RWPE1 (cell line): Measurements from ENCODE around the gene AGAP1.

Experiments
- CTCF ChIA-PET: fragments of 350-600 bp; sonication (Branson Sonifier 250); formaldehyde crosslinking; extraction: SDS; loops from one replicate; lab custom pipeline; 2021; lab: Yijun Ruan, JAX
- POLR2A ChIA-PET: fragments of 400-600 bp; formaldehyde crosslinking; extraction: SDS; loops from one replicate; lab custom pipeline; 2020; ENCODE audit warnings: antibody characterized with exemption; ENCODE audit not compliant: low non-redundant PET; lab: Yijun Ruan, JAX
- DNase-seq: peaks from one replicate; pipeline ENCODE4 v3.0.0; 2012; ENCODE audit warnings: low spot score
- H3K27ac ChIP-seq: fragments of 450-650 bp; 2 replicates; pipeline ENCODE4 v1.5.1; 2017
- TF ChIP-seq, protein P1 (sequence below): fragments of 450-650 bp; conservative IDR thresholded peaks from 2 replicates; pipeline ENCODE4 v1.5.1; 2017; ENCODE audit warnings: low read depth, mild to moderate bottlenecking

Gene AGAP1

GRCh38 chr2:236107942-236108625 is 614.2 kb downstream of the AGAP1 start:
- ChIA-PET CTCF (interaction anchor here (0.6 kb wide), 1 partner anchor 243 kb away, joined by 3 read pairs; no protein-coding TSS in a partner anchor), POLR2A (no interaction called here)
- TF ChIP-seq, protein P1, sequence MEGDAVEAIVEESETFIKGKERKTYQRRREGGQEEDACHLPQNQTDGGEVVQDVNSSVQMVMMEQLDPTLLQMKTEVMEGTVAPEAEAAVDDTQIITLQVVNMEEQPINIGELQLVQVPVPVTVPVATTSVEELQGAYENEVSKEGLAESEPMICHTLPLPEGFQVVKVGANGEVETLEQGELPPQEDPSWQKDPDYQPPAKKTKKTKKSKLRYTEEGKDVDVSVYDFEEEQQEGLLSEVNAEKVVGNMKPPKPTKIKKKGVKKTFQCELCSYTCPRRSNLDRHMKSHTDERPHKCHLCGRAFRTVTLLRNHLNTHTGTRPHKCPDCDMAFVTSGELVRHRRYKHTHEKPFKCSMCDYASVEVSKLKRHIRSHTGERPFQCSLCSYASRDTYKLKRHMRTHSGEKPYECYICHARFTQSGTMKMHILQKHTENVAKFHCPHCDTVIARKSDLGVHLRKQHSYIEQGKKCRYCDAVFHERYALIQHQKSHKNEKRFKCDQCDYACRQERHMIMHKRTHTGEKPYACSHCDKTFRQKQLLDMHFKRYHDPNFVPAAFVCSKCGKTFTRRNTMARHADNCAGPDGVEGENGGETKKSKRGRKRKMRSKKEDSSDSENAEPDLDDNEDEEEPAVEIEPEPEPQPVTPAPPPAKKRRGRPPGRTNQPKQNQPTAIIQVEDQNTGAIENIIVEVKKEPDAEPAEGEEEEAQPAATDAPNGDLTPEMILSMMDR: no peak
- no peak for DNase-seq
- H3K27ac ChIP-seq: no peak overlapping the region

- POLR2A ChIA-PET: no interaction called here
- no peak for DNase-seq
- H3K27ac ChIP-seq: no peak overlapping the region
- TF ChIP-seq, protein P1: no peak
- CTCF ChIA-PET: no interaction called here
These were observed 615.2 kb downstream of the AGAP1 start for GRCh38 chr2:236109061-236109460.

DNA sequence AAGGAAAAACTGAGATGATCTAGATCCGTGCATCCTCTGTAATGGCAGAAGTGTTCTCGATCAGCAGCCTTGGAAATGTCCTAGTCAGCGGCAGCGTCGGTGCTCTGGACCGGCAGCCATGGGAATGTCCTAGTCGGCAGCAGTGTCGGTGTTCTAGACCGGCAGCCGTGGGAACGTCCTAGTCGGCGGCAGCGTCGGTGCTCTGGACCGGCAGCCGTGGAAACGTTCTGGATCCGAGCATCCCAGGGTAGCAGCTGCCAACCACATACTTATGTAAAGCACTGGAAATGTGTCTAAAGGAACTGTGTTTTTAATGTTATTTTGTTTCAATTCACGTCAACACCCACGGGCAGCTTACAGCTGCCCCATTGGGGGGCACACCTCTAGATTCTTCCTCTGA is 615.6 kb downstream of the AGAP1 start:
- no peak overlapping the region for H3K27ac ChIP-seq
- ChIA-PET POLR2A (no interaction called here), CTCF (no interaction called here)
- no peak for DNase-seq
- TF ChIP-seq, protein P1: no peak

- TF ChIP-seq, protein P1: no peak
- H3K27ac ChIP-seq: no peak overlapping the region
- CTCF ChIA-PET: no interaction called here
- POLR2A ChIA-PET: no interaction called here
- no peak for DNase-seq
These were observed 618.6 kb downstream of the AGAP1 start for GRCh38 chr2:236112466-236112865.

DNA sequence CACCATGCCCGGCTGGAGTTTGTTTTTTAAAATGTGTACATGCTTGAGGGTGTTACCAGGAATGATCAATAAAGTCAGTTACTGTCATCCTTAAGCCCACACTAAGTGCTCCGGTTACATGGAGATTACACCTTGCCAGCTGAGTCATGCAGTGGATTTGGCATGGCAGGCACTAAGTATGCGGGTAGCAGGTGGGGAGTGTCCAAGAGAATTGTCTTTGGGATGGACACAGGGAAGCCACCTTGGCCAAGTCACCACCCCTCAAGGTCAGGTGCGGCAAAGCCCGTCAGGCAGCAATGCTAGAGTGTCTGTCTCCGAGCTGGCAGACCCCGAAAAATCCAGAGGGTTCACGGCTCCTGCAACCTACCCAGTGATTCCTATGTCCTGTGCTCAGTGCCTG is 619.6 kb downstream of the AGAP1 start:
- POLR2A ChIA-PET: no interaction called here
- TF ChIP-seq, protein P1: no peak
- DNase-seq: no peak
- CTCF ChIA-PET: no interaction called here
- H3K27ac ChIP-seq: no peak overlapping the region

- POLR2A ChIA-PET: no interaction called here
- CTCF ChIA-PET: interaction anchor here (0.5 kb wide), 1 partner anchor 15 kb away, joined by 5 read pairs; no protein-coding TSS in a partner anchor
- TF ChIP-seq, protein P1: no peak
- H3K27ac ChIP-seq: no peak overlapping the region
- no peak for DNase-seq
These were observed 620.1 kb downstream of the AGAP1 start for GRCh38 chr2:236113948-236114347.
